Heart left ventricle (tissue), 13 donors: ENCODE measurements around the gene NFIB.

Source experiments
- POLR2A ChIP-seq, 2 donors: fragments of 450-650 bp; IDR thresholded peaks; one replicate each; pipeline ENCODE4 v1.6.1; 2017; ENCODE audit warnings: antibody characterized with exemption in 2 of 2, mild to moderate bottlenecking in 2 of 2, moderate library complexity in 2 of 2
- TF ChIP-seq, protein P1 (sequence below), 12 donors: fragments of 200-600 bp; sonication (generic) in 4 of 12; IDR thresholded peaks; one replicate each; pipeline versions ENCODE4 v1.5.0 to v1.8.0; 2018 to 2022; ENCODE audit warnings: antibody characterized with exemption in 12 of 12, mild to moderate bottlenecking in 5 of 12
- donor health status: ischemic (EF 13 %, LVEDD 7.1; RV severe dilation, severe dysfunction).
- donor health status: DM: no; HTN: yes; CAD: no.
- donor health status: DM: no; HTN: no; CAD: no.
- donor health status: ischemic (EF 25% LVEDD 6.9; RV normal size, moderate dysfunction).
- donor health status: ischemic (EF 25% LVEDD 5.7; RV mildly dilated, moderate dysfunction).
- donor health status: ischemic (EF 35%, LVEDD 5.7; RV mildly dilated, moderate dysfunction).
- donor health status: nonischemic (EF 11% LVEDD 7.7; RV severe dilation, severe dysfunction).
- donor health status: DM: yes; HTN: yes; CAD: no.
- donor health status: PGD.
- donor health status: ischemic (EF 29% LVEDD 5.4; RV normal size, mild dysfunction).
- donor health status: nonischemic (EF 23%, LVEDD 6.1; RV moderate dilation, normal function).

DNA sequence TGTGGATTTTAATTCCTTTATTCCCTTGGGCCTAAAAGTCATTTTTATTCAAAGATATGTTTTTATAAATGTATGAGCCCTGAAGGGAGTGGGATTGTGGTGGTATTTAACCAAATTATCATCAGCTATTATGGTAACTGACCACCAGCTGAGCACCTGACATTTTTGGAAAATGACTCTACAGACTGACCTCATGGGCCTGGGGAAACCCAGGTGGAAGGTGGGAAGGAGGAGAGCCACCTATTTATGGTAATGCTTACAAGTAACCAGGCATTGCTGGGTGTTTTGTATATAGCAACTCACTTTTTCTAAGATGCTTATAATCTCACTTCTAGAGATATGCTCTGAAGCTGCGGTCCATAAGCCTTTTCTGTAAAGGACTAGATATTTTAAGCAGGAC, 22.3 kb upstream of the NFIB start:
- no peak for TF ChIP-seq POLR2A (IDR thresholded peaks at IDR 0.05)
- TF ChIP-seq, protein P1, sequence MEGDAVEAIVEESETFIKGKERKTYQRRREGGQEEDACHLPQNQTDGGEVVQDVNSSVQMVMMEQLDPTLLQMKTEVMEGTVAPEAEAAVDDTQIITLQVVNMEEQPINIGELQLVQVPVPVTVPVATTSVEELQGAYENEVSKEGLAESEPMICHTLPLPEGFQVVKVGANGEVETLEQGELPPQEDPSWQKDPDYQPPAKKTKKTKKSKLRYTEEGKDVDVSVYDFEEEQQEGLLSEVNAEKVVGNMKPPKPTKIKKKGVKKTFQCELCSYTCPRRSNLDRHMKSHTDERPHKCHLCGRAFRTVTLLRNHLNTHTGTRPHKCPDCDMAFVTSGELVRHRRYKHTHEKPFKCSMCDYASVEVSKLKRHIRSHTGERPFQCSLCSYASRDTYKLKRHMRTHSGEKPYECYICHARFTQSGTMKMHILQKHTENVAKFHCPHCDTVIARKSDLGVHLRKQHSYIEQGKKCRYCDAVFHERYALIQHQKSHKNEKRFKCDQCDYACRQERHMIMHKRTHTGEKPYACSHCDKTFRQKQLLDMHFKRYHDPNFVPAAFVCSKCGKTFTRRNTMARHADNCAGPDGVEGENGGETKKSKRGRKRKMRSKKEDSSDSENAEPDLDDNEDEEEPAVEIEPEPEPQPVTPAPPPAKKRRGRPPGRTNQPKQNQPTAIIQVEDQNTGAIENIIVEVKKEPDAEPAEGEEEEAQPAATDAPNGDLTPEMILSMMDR (IDR thresholded peaks at IDR 0.05), result no peak
